Stomach (tissue), 4 donors: ENCODE data around the gene ADPRHL1.

ENCODE experiments used
- EP300 ChIP-seq: sonication (generic); formaldehyde crosslinking; IDR thresholded peaks from one replicate; pipeline ENCODE4 v1.6.1; 2017; ENCODE audit warnings: antibody characterized with exemption
- POLR2A ChIP-seq, 4 donors: fragments of 450-650 bp; IDR thresholded peaks; one replicate each; pipeline ENCODE4 v1.6.1; 2016; ENCODE audit warnings: antibody characterized with exemption in 4 of 4, control low read depth in 2 of 4, mild to moderate bottlenecking in 1 of 4, moderate library complexity in 1 of 4
- POLR2AphosphoS5 ChIP-seq, 3 donors: sonication (generic); formaldehyde crosslinking; IDR thresholded peaks; one replicate each; pipeline ENCODE4 v1.6.1; 2016; ENCODE audit warnings: antibody characterized with exemption in 3 of 3
- TF ChIP-seq, protein P1 (sequence below), 7 experiments: fragments of 450-650 bp in 4 of 7; fragments of 200-600 bp in 3 of 7; sonication (generic) in 3 of 7; IDR thresholded peaks; one replicate each; pipeline ENCODE4 v1.5.1; 2016 to 2019; ENCODE audit warnings: antibody characterized with exemption in 7 of 7, control low read depth in 2 of 7, mild to moderate bottlenecking in 1 of 7

GRCh38 chr13:113374511-113375175, 78.6 kb downstream of the ADPRHL1 start:
- TF ChIP-seq, protein P1, sequence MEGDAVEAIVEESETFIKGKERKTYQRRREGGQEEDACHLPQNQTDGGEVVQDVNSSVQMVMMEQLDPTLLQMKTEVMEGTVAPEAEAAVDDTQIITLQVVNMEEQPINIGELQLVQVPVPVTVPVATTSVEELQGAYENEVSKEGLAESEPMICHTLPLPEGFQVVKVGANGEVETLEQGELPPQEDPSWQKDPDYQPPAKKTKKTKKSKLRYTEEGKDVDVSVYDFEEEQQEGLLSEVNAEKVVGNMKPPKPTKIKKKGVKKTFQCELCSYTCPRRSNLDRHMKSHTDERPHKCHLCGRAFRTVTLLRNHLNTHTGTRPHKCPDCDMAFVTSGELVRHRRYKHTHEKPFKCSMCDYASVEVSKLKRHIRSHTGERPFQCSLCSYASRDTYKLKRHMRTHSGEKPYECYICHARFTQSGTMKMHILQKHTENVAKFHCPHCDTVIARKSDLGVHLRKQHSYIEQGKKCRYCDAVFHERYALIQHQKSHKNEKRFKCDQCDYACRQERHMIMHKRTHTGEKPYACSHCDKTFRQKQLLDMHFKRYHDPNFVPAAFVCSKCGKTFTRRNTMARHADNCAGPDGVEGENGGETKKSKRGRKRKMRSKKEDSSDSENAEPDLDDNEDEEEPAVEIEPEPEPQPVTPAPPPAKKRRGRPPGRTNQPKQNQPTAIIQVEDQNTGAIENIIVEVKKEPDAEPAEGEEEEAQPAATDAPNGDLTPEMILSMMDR (IDR thresholded peaks at IDR 0.05), result no peak
- TF ChIP-seq POLR2AphosphoS5 (IDR thresholded peaks at IDR 0.05) (no peak), POLR2A (IDR thresholded peaks at IDR 0.05) (no peak), EP300 (no peak)
